HG02970 (cell line): ENCODE results near the gene SF3B5.
"Not testable (repeated sequence)": the region's sequence is repeated elsewhere in the genome, so short reads cannot be mapped to it uniquely, and the experiment has no call there.

Source experiments
- ATAC-seq: cut with Tn5 transposase; IDR thresholded peaks from one replicate; pipeline ENCODE4 v1.9.1; 2021; ENCODE audit warnings: mild to moderate bottlenecking, moderate library complexity, moderate number of reproducible peaks; ENCODE audit not compliant: unreplicated experiment, low FRiP score

The SF3B5 gene

GRCh38 chr6:144106206-144106605 lies 10.8 kb upstream of the SF3B5 start:
- no peak for ATAC-seq

- ATAC-seq: no peak
These were observed 9.6 kb upstream of the SF3B5 start for GRCh38 chr6:144104898-144105487.

GRCh38 chr6:144104488-144104887 lies 9.1 kb upstream of the SF3B5 start:
- ATAC-seq: no peak

GRCh38 chr6:144103026-144103563 lies 7.7 kb upstream of the SF3B5 start:
- ATAC-seq: no peak

DNA sequence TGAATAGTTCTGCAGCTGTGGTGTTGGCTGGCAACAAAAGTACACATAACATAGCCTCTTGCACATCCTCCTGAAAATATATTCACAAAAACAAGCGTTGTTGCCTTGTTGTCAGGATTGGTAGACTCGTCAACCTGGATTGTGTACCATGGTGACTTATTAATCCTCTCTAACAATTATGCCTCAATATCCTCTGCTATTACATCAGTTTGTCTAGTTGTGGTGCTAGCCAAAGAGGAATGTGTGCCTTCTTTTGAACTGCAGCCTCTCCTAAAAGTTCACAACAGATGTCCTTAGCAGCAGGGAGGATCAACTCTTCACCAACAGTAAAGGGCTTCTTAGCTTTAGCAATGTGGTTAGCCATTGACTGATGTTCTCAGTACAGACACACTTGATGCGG lies 3.6 kb upstream of the SF3B5 start:
- ATAC-seq: no peak

GRCh38 chr6:144094731-144095133 lies 641 bp downstream of the SF3B5 start:
- no peak for ATAC-seq

- ATAC-seq: no peak
These were observed 1.7 kb downstream of the SF3B5 start for GRCh38 chr6:144093658-144094057.

DNA sequence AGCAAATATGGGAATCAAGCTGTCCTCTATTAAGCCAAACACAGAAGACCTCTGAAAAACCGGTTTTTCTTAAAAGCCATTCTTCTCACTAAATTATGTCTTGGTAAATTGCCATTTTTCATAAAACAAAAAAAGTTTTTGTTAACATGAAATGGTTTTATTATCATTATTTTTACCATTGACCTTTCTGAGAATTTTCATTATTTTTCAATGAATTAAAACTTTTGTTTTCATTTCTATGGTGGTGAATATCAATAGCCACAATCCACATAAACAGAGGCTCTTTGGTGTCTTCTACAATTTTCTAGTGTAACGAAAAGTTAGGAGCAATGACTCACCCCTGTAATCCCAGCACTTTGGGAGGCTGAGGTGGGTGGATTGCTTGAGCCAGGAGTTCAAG lies 2.1 kb downstream of the SF3B5 start:
- no peak for ATAC-seq

GRCh38 chr6:144090384-144090783 lies 5.0 kb downstream of the SF3B5 start:
- no peak for ATAC-seq

DNA sequence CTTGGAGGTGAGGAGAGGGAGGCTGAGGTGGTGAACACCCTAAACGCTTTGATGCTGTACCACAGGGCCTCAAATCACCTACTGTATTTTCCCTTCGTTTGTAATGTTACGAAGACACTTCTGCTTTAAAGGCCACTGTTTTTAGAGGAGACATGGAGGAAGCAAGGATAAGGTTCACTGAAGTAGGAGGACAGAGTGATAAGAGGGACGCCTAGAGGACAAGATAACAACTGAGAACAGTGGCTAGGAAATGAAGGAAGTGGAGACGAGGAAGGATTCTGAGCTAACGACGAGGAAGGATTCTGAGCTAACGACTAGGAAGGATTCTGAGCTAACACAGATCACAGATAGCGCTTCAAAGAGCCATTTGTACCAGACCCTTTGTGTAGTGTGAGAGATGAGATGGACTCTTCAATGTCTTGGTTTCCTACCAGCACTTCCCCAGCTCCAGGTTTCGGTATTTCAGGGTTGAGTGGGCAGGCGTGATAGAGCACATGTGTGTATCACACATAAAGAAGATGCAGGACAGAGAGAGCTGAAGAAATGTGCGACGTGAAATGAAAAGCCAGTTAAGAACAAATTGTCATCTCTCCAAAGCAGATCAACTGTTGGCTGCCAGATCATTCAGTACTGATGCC lies 7.5 kb downstream of the SF3B5 start:
- no peak for ATAC-seq

GRCh38 chr6:144086959-144087358 lies 8.4 kb downstream of the SF3B5 start:
- no peak for ATAC-seq

- no peak for ATAC-seq
These were observed 12.2 kb downstream of the SF3B5 start for GRCh38 chr6:144083172-144083571.

DNA sequence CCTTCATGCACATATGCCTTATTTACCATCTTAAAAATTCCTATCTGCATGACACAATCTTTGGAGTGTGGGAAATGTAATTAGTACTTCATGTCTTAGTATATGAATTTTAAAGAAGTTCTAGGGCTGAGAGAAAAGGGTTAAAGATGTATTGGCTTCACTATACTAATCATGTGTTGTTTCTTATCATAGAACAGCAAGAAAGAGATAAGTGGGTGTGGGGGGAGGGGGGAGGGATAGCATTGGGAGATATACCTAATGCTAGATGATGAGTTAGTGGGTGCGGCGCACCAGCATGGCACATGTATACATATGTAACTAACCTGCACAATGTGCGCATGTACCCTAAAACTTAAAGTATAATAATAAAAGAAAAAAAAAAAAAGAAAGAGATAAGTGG lies 13.0 kb downstream of the SF3B5 start:
- not testable (repeated sequence) for ATAC-seq

DNA sequence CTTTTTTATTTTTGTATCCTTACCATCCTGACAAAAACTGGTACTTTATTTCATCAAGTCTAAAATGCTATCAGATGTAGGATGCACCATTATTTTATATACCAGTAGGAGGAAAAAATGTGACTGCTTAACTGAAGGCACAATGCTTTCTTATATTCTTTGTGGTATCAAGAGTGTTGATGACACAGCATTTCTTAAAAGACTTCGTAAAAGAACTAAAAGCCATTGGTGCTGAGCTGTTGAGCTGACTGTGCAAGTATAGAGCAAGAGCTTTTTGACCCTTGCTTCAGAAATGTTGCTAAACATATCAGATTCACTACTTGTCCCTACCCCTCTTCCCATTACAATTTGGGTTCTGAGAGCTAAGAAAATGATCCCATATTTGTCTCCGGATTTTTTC lies 17.5 kb downstream of the SF3B5 start:
- no peak for ATAC-seq

- ATAC-seq: no peak
These were observed 19.5 kb downstream of the SF3B5 start for GRCh38 chr6:144075875-144076274.

- ATAC-seq: no peak
These were observed 20.2 kb downstream of the SF3B5 start for GRCh38 chr6:144075187-144075586.

DNA sequence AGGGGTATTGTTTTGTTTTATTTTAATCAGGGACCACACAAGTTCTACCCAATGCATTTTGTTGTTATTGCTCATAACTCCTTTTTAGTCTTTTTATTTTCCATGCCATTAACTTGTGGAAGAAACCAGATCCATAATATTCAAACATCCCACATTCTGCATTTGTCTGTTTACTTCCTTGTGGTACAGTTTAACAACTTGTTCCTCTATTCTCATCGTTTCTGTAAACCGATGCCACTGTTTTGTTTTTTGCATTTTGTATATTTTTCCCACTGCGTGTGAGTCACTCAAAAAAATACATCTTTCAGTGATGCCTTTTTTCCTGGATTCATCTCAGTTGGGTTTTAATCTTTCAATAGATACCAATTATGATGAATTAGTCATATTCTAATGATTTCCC lies 22.3 kb downstream of the SF3B5 start:
- ATAC-seq: no peak

DNA sequence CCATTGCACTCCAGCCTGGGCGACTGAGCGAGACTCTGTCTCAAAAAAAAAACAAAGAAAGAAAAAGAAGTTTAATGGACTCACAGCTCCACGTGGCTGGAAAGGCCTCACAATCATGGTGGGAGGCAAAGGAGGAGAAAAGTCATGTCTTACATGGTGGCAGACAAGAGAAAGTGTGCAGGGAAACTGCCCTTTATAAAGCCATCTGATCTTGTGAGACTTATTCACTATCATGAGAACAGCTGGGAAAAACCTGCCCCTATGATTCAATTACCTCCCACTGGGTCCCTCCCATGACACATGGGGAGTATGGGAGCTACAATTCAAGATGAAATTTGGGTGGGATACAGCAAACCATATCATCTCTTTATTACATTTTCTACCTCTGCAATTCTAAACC lies 25.9 kb downstream of the SF3B5 start:
- no peak for ATAC-seq

DNA sequence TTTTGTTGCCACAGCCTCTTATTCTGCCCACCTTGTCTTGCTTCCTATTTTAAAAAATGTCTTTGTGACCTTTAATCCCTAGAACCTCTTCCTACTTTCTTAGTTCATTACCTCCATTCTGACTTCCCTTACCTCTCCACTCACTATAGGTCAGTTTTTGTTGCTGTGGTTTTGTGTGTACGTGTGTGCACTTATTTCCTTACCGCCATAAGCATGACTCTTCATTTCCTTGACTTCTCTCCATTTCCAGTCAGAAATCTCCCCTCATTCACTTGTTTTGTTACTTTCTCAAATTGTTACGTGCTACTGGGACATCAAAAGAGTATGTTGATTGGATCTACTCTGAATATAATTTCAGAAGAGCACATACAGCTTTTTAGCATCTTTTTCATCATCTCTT lies 26.6 kb downstream of the SF3B5 start:
- no peak for ATAC-seq

GRCh38 chr6:144066741-144067484 lies 28.5 kb downstream of the SF3B5 start:
- ATAC-seq: no peak

DNA sequence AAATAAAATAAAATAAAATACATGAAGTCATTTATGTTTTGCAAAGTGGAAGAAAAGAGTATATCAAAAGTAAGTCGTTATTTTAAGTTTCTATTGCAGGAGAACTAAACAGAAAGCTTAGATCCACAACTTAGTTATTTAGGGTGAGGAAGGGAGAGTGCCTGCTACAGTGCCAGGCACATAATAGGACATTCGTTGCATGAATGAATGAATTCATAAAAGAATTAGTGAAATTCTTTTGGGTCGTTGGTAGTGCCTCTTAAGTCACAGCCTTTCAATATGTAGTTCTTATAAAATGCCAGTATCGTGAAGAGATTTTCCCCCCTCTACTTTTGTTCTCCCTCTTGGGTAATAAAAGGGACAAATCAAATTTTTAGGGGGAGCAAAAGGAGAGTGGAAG lies 29.1 kb downstream of the SF3B5 start:
- no peak for ATAC-seq

GRCh38 chr6:144065213-144065660 lies 30.1 kb downstream of the SF3B5 start:
- ATAC-seq: no peak
